Right ventricle myocardium superior (tissue), 1 donor: Measurements from ENCODE around the gene ZNF346. TPM values are rescaled to one million over a fixed set of nuclear protein-coding genes. Genes with fewer than 3 reads are reported as not detected.

Source experiments
- ATAC-seq: fragments of 200-7000 bp; cut with Tn5 transposase; one replicate; pipeline ENCODE4 v1.9.1; 2020; ENCODE audit warnings: mild to moderate bottlenecking; ENCODE audit not compliant: poor library complexity
- DNase-seq: peaks from one replicate; pipeline ENCODE4 v3.0.0-alpha.2; 2020
- intact Hi-C: fragments of 100-400 bp; cut with DNase I; formaldehyde crosslinking; loops from one replicate; pipeline ENCODE4 v1.11.2; 2022
- total RNA-seq: library from RNA; stranded (reverse); fragmentation: NEBNext Ultra II Directional; extraction: Animal tissue kit (Norgen Biotek cat#: 25700); gene quantifications from one replicate; pipeline ENCODE4 v1.2.1, GENCODE V29; 2021
- donor health status: DM: no; HTN: yes; CAD: no; lungs with severe emphysema.

ZNF346 gene
- total RNA-seq, 1 donor from 2014 or later = 5.7 TPM

- ATAC-seq (peak; percentile 87), DNase-seq (peak; percentile 83)
- intact Hi-C loops = no loop called here
These were observed 16.8 kb upstream of the ZNF346 start for GRCh38 chr5:177005619-177006264.

GRCh38 chr5:177006265-177006972, 16.1 kb upstream of the ZNF346 start, which contains the start of gene UIMC1:
Gene UIMC1 (minus strand): TSS chr5:177006779. CDS start chr5:176982615, 24,164 bp downstream.
- peak; percentile 95 for DNase-seq
- intact Hi-C loops = no loop called here
- ATAC-seq = peak; percentile 95

- ATAC-seq (no peak), DNase-seq (no peak)
- intact Hi-C loops = no loop called here
These were observed 13.8 kb upstream of the ZNF346 start for GRCh38 chr5:177008716-177009115.

- intact Hi-C loops = no loop called here
- DNase-seq = no peak
These were observed 12.3 kb upstream of the ZNF346 start for GRCh38 chr5:177010153-177010552.

DNA sequence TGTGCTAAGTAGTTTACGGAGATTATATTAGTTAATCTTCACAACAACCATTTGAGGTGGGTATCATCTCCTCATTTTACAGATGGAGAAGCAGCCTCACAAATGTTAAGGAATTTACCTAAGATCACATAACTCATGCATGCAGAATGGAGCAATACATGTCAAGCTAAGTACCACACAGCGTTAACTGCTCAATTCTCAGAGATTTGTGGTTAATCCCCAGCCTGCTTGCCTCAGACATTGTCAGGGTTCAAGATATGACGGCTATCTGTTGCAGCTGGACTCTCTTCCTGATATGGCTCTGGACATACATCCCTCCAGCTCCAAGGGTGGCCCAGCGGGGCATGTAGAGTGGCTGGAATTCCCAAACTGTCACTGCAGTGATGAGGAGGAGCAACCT, 7.3 kb upstream of the ZNF346 start:
- DNase-seq (no peak), ATAC-seq (no peak)
- intact Hi-C loops = no loop called here

More at GRCh38 chr5:177010153-177010552, 12.3 kb upstream of the ZNF346 start:
- no peak for ATAC-seq

GRCh38 chr5:177018341-177018740, 4.2 kb upstream of the ZNF346 start:
- intact Hi-C loops = no loop called here
- ATAC-seq (no peak), DNase-seq (no peak)

DNA sequence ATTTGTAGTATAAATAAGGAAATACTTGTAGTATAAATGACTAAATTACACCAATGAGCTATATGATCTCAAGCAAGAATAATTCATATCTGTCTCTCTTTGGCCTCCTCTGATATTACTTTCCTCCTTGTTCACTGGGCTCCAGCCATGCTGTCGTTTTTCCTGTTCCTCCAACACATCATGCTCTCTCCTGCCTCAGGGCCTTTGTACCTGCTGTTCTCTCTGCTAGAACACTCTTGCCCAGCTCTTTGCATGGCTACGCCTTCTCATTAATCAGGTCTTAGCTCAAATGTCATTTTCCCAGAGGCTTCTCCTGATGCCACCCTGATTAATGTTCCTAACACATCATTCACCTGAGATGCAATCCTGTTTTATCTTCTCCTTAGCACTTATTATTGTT, 2.5 kb upstream of the ZNF346 start:
- DNase-seq (no peak), ATAC-seq (no peak)
- intact Hi-C loops = no loop called here

DNA sequence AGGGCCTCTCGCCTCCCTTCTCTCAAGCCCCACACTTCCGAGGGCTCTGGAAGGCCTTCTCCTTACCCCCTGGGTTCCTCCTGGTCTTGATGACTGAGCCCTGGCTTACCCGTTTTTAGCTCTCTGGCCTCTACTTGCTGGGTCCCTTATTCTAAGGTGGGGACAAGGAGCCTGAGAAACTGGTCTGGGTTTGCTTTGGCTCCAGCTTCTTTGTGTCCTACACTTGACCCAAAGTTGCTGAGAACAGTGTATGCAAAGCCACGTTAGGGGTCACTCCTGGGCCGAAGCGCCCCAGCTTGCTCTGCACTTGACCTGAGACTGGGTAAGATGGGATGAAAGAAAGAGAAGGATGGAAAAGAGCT, 788 bp downstream of the ZNF346 start:
- intact Hi-C loops = no loop called here
- no peak for DNase-seq
- ATAC-seq = peak; percentile 28

GRCh38 chr5:177024559-177024958, 2.1 kb downstream of the ZNF346 start:
- DNase-seq (no peak), ATAC-seq (no peak)
- intact Hi-C loops = no loop called here

DNA sequence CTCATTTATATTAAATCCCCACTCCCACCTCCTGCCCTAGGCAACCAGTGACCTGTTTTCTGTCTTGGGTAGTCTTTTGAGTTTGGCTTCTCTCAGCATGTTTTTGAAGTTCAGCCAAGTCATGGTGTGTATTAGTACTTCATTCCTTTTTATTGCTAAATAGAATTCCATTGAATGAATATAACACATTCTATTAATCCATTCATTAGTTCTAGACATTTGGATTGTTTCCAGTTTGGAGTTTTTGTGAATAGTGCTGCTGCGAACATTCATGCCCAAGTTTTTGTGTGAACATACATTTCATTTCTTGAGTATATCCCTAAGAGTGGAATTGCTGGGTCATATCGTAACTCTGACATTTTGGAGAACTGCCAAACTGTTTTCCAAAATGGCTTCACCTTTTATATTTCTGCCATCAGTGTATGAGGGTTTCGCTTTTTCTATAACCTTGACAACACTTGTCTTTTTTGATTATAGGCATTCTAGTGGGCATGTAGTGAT, 2.7 kb downstream of the ZNF346 start:
- intact Hi-C loops = no loop called here
- DNase-seq (no peak), ATAC-seq (no peak)

DNA sequence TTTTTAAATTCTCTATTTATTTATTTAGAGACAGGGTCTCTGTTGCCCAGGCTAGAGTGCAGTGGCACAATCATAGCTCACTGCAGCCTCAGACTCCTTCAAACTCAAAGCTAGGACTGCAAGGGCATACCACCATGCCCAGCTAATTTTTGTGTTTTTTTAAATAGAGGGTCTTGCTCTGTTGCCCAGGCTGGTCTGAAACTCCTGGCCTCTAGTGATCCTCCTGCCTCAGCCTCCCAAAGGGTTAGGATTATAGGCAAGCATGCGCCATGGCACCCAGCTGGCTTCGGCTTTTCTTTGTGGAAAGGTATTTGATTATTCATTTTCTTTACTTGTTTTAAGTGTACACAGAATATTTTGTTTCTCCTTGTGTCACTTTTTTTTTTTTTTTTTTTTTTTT, 5.2 kb downstream of the ZNF346 start:
- DNase-seq (no peak), ATAC-seq (no peak)
- intact Hi-C loops = no loop called here

DNA sequence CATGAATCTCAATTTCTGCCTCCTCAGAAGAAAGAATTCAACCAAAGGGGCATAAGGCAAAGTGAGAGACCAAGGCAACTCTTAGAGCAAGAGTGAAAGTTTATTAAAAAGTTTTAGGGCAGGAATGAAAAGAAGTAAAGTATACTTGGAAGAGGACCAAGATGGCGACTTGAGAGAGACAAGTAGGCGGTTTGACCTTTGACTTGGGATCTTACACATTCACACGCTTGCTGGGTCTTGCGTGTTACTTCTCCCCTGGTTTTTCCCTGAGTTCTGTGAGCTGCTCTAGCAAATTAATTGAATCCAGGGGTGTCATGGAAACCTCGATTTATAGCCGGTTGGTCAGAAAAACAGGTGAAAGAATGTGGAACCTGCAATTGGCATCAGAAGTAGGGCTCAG, 7.0 kb downstream of the ZNF346 start:
- intact Hi-C loops = no loop called here
- no peak for ATAC-seq
- no peak for DNase-seq

DNA sequence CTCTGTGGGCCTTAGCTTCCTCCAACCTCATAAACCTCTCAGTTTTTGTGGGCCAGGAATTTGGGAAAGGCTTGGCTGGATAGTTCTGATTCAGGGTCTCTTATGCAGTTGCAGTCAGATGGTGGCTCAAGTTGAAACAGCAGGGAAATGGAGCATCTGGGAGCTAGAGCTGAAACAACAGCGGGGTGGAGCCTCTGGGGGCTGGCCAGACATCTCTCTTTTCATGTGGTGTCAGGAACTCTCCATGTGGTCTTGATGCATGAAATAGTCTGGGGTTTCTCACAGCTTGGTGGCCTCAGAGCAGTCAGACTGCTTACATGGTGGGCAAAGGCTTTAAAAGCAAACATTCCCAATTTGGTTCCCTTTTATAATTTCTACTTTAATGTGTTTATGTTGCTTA, 13.5 kb downstream of the ZNF346 start:
- intact Hi-C loops = no loop called here
- DNase-seq (no peak), ATAC-seq (no peak)

DNA sequence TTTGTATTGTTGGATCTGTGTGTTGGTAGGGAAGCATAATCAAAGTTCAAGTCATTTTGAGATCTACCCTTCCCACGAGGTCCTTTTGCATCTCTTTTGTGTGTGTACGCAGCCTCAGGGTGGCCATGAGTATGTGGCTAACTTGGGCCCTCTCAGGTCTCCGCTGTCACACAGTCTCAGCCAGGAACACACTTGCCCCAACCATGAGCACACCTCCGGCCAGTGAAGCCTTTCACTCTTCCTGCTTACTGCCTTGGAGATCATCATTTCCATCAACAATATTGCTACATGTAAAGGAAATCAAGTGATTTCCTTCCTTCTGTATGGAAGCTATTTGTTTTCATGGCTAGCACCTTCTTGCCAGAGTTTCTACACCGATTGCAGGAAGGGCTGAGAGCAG, 13.9 kb downstream of the ZNF346 start:
- no peak for DNase-seq
- ATAC-seq = no peak
- intact Hi-C loops = no loop called here

GRCh38 chr5:177036921-177037320, 14.4 kb downstream of the ZNF346 start:
- intact Hi-C loops = no loop called here
- ATAC-seq (no peak), DNase-seq (no peak)

DNA sequence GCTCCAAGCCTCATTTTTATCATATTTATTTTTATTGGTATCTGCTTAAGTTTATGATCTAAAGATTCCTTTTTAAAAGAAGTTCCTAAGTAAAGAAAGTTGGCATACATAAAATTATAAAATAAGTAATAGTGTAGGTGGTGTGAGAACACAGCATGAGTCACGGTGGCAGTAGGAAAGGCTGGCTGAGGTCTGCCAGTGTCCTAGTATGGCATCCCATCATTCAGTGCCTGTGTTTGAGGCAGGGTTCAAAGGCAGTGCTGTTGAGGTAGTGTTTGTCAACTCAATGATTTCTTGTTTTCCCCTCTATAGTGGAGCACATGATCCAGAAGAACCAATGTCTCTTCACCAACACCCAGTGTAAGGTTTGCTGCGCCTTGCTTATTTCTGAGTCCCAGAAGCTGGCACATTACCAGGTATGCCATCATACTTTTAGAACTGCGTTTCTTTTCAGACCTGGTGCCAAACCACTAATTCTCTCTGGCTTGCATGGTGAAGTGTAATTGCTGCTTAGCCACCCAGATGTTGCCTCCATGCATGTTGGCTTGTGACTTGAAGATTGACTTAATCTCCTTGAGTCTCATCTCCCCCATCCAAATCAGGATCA, 18.4 kb downstream of the ZNF346 start:
- ATAC-seq (no peak), DNase-seq (no peak)
- intact Hi-C loops = no loop called here

GRCh38 chr5:177041936-177042335, 19.4 kb downstream of the ZNF346 start:
- ATAC-seq = no peak
- no peak for DNase-seq
- intact Hi-C loops = no loop called here

GRCh38 chr5:177043114-177043513, 20.6 kb downstream of the ZNF346 start:
- no peak for ATAC-seq
- DNase-seq = no peak
- intact Hi-C loops = no loop called here

DNA sequence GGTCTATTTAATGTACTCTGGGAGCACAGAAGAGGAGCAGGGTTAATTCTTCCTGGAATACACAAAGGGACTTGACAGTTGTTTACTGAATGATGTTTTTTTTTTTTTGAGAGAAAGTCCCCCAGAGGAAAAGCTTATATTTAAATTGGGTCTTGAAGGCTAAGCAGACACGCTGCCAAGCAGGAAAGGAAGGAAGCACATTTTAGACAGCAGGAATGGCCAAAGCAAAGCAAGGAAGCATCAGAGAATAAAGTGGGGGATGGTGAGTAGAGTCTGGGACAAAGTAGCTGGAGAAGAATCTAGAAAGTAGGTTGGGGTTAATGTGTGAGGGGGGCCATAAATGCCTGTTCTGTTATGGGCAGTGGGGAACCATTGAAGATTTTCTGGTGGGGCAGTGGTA, 21.5 kb downstream of the ZNF346 start:
- DNase-seq = no peak
- ATAC-seq = no peak
- intact Hi-C loops = no loop called here

DNA sequence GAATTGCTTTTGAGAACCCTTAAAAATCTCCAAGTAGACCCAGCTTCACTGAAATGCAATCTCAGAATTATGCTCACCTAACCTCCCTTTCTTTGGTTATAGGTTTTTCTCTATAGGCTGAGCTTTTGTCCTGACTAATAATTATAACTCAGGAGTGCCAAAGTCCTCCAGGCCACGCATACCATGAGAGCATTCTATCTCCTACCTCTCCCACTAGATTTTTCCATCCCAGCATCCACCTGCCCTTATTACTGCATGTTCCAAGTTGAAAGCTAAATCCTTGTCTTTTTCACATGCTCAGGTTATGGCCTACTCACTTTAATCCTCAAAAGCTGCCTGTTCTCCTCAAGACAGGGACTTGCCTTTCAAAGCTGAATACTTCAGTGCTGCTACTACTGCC, 22.1 kb downstream of the ZNF346 start:
- no peak for DNase-seq
- intact Hi-C loops = no loop called here
- no peak for ATAC-seq
